GM18909 (cell line): ENCODE measurements around the gene RNF32.
"Not testable (repeated sequence)": the region's sequence is repeated elsewhere in the genome, so short reads cannot be mapped to it uniquely, and the experiment has no call there.

Experiments used
- ATAC-seq: cut with Tn5 transposase; IDR thresholded peaks from one replicate; pipeline ENCODE4 v1.9.1; 2021; ENCODE audit warnings: mild to moderate bottlenecking; ENCODE audit not compliant: unreplicated experiment, poor library complexity

RNF32 gene

DNA sequence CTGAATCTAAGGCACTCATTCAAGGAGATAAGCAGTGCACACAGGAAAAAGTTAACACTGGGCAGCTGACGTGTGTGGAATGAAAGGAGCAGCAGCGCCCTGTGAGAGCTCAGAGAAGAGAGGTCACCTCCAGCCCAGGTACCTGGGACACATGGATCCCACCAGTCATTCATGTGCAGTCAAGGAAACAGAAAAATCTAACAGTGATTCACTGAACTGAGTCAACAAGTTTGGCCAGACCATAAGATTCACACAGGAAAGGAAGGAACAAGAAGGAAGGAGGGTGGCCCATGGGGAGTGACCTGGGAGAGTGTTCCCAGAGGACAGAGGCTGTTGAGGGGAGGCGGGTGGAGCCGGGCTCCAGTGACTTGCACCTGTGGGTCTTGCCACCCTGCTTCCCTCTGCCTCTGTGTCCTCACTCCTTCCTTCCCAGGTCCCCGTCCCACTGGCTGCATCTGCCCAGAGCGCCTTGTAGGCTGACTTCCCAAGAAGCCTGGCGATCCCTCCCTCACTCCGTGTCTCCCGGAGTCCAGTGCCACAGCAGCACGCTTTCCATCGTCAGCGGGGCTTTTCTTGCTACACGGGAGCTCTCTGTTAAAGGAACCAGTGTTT is 27.7 kb downstream of the RNF32 start:
- no peak for ATAC-seq

DNA sequence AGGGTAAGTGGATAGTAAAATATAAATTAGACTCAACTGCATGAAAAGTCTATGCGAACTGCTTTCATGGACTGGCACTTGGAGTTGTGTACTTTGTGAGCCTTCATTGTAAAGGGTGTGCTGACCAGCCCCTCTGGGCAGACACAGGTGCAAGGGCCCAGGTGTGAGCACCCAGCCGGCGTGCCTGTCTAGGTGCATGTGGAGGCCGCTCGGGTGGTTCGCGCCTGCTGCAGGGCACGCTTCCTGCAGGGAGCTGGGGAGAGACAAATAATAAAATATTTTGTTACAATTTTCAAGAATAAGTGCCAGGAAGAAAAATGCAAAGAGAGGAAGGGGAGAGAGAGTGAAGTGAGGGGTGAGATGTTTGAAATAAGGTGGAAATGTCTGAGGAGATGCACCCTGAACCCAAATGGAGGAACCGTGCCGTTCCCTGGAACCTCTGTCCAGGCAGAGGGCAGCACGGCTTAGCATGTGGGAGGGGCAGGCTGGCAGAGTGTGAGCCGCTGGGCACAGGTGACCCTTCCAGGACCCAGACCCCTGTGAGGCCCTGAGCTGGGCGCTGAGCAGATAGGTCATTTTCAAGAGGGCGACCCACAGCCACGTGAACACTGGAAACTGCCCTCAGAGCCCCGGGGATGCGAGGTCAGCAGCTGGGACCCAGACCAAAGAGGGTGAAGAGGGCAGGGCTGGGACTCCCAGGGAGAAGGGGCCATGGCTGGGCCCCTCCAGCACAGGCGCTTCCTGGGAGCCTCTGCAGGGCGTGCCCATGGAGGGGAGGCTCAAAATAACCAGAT is 28.7 kb downstream of the RNF32 start:
- ATAC-seq: no peak

DNA sequence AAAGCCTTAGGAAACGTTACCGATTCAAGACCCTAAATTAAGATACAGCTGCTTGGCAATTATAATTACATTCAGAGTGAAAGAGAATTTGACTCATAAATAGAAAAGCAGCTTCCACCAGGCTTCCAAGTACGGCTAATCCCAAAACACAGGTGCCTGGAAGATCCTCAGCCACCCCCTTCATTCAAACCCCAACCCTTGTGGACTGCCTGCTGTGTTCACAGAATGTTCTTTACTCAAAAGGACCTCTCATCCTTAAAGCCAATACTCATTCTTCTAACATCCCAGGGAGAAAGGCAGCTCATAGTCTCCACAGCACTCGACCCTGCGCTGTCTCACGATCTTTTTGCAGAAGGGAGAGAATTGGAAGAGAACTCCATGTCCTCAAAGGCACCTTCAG is 32.9 kb downstream of the RNF32 start:
- ATAC-seq: no peak

DNA sequence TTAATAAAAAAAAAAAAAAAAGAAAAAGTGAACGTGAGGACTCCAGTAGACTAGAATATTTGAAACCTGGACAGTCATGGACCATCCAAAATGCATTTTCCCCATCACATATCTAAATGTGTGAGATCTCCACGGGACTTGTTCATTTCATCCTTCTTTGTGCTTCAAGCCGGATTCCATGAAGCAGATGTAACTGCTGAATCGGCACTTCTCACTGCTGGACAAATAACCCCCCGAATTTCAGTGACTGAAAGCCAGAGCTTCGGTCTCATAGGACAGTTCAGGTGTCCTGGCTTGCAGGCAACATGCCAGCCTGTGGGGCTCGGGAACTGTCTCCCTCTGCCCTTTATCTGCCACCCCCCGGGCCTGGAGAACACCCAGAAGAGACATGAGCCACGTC is 33.3 kb downstream of the RNF32 start:
- ATAC-seq: no peak

DNA sequence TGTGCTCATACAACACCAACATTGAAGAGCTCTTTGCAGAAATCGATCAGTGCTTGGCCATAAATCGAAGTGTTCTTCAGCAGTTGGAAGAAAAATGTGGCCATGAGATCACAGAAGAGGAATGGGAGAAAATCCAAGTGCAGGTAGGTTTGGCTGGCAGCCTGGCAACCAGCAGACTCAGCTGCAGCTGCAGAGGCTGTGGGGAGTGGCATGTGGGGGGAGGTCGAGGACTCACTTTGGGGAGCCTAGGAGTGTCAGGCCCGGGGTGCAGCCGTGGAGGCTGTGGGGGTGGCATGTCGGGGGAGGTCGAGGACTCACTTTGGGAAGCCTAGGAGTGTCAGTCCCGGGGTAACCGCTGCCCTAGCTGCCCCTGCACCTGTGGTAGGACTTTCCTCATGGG is 35.1 kb downstream of the RNF32 start:
- ATAC-seq: no peak

DNA sequence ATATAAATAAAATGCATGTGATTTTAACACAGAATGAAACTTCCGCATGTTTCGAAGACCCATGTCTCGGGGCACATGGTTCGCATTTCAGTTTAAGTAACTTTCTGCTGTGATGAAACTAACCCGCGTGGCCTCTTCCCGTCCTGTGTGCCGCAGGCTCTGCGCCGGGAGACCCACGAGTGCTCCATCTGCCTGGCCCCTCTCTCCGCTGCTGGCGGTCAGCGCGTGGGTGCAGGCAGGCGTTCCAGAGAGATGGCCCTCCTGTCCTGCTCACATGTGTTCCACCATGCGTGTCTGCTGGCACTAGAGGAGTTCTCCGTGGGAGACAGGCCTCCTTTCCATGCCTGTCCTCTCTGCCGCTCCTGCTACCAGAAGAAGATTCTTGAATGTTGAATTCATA is 35.7 kb downstream of the RNF32 start:
- no peak for ATAC-seq

DNA sequence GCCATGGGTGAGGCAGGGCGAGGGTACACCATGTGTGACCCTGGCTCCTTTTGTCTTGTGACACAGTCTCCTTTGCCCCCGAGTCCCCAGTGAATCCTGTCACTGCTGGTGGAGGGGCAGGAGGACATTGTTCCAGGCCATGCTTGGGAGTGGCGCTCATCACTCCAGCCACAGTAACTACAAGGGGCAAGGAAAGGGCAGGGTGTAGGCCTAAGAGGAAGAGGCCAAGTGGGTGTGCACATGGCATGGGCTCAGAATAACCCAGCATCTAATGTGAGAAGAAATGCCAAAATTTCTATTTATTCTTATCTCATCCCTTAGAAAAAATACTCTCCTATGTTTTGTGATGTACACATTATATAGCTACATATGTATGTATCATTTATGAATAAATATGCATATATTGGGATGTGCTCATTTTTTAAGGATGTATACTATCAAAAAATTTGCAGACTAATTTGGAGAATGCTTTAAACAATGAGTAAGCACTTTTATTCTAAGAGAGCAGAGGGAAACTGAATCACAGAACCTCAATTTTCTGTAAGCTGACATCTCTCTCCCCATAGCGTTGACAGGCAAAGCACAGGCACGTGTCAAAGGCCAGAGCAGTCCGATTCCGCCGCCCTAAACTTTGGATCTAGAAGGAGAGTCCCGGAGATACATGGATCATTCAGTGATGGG is 36.9 kb downstream of the RNF32 start:
- ATAC-seq: no peak

DNA sequence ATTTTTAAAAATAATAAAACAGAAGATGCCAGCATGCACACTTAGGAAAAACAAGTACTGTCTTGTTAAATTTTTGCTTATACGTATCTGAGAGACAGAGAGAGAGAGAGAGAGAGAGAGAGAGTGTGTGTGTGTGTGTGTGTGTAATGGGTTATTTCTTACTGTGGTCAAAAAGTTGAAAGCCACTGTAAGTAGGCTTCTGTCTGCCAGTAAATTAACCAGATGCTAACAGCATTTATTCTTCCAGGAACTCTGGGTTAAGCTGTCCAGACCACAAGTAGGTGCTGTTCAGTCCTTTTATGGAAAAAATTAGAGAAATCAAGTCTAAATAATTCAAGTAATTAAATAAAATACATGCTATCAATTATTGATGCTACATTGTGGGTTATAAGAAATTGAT is 39.7 kb downstream of the RNF32 start:
- no peak for ATAC-seq

DNA sequence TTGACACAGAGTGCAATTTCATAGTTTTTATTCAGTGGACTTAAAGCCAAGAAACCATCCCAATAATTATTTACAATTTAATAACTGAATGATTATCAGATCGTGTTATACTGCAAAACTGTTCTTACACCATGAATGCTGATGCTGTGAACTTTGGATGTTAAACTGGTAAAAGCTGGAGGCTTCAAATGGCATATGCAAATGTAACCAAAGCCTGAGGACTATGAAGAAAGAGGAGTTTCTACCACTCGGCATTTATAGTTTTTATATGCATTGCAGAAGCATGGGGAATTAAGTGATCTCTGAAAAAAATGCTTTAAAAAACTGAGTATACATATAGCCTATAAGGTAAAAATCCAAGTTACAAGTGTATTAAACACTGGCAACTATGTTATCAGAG is 42.4 kb downstream of the RNF32 start:
- no peak for ATAC-seq

DNA sequence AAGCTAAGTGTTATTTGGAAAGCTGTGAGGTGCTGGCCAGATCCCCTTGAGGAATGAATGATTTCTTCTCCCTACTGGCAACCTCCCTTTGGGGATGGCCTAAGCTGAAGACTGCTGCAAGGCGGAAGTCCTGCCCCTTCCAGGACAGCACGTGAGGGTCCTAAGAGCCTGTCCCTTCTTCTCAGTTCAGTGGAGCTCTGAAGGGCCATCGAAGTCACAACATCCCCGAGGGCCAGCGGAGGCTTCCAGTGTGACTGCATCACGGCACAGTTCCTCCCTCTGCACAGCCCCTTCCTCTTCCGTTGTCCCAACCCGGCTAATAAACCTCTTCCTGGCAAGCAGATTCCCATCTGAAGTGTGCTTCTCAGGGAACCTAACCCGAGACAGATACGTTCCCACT is 43.7 kb downstream of the RNF32 start:
- ATAC-seq: no peak

DNA sequence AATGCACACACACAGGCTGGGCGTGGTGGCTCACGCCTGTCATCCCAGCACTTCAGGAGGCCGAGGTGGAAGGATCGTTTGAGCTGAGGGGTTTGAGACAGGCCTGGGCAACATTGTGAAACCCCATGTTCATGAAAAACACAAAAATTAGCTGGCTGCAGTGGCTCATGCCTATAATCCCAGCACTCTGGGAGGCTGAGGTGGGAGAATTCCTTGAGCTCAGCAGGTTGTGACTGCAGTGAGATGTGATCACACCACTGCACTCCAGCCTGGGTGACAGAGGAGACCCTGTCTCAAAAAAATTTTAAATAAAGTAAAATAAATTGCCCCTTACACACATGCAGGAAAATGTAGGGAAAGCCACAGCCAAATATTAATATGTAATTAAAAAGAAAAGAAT is 44.1 kb downstream of the RNF32 start:
- ATAC-seq: no peak

DNA sequence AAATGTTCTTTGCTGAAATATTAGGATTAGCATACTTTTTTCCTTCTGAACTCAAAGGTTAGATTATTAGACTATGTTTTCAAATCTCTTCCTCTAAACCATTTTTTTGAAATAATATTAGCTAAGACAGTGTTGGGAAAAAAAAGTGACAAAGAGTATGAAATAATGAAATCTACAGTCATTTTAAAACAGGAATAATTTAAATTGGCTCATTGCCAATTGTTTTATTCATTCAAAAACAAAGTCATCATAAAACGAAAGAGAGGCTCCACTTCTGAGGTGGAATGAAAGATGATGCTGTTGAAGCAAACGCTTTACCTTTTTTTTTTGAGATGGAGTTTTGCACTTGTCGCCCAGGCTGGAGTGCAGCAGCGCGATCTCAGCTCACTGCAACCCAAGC is 51.2 kb downstream of the RNF32 start:
- no peak for ATAC-seq

DNA sequence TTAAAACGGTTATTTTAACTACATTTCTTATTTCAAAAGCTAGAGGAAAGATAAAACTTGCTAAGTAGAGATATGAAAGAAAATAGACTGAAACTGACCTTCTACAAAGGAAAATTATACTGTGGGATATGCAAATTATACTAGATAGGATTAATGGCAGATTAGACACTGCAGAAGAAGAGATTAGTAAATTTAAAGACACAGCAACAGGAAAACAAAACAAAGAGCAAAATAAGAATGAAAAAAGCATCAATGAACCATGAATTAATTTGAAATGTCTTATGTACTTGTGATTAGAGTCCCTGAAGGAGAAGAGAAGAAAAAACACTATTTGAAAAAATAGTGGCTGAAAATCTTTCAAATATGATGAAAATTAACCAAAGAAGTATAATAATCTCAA is 52.3 kb downstream of the RNF32 start:
- ATAC-seq: no peak

DNA sequence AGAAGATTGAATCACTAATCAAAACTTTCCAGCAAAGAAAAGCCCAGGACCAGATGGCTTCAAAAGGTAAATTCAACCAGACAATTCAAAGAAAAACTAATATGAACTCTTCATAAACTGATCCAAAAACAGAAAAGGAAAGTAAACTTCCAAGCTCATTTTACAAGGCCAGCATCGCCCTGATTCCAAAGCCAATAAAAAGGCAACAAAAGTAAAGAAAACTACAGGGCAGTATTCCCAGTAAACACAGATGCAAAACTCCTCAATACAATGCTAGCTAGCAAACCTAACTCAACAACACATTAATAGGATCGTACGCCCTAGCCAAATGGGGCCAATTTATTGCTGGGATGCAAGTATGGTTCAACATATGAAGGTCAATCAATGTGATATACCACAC is 53.1 kb downstream of the RNF32 start:
- ATAC-seq: no peak

DNA sequence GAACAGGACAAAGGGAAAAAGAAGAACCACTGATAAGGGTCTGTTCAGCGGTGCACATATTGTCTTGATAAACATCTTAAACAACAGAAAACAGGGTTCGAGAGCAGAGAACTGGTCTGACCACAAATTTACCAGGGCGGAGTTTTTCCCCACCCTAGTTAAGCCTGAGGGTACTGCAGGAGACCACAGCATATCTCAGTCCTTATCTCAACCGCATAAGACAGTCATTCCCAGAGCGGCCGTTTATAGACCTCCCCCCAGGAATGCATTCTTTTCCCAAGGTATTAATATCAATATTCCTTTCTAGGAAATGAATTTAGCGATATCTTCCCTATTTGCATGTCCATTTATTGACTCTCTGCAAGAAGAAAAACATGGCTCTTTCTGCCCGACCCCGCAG is 56.7 kb downstream of the RNF32 start:
- ATAC-seq: not testable (repeated sequence)

DNA sequence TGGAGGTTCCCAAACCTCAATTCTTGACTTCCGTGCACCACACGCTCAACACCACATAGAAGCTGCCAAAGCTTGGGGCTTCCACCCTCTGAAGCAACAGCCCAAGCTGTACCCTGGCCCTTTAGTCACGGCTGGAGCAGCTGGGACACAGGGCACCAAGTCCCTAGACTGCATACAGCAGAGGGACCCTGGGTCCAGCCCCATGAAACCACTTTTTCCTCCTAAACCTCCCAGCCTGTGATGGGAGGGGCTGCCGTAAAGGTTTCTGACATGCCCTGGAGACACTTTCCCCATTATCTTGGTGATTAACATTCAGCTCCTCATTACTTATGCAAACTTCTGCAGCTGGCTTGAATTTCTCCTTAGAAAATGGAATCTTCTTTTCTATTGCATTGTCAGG is 57.9 kb downstream of the RNF32 start:
- ATAC-seq: not testable (repeated sequence)

DNA sequence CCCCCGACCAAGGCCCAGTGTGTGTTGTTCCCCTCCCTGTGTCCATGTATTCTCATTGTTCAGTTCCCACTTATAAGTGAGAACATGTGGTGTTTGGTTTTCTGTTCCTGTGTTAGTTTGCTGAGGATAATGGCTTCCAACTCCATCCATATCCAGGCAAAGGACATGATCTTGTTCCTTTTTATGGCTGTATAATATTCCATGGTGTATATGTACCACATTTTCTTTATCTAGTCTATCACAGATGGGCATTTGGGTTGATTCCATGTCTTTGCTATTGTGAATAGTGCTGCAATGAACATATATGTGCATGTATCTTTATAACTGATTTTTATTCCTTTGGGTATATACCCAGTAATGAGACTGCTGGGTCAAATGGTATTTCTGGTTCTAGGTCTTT is 61.2 kb downstream of the RNF32 start:
- not testable (repeated sequence) for ATAC-seq

DNA sequence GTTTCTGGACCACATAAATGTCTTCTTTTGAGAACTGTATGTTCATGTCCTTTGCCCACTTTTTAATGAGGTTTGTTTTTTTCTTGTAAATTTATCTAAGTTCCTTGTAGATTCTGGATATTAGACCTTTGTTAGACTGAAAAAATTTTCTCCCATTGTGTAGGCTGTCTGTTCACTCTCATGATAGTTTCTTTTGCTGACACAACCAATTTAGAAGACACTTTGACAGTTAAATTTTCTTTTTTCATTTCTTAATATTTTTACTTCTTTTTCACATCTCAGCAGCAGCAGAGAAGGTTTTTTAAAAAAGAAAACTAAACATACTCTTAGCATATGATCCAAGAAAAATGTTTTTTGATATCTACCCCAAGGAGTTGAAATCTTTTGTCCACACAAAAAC is 61.8 kb downstream of the RNF32 start:
- ATAC-seq: no peak

DNA sequence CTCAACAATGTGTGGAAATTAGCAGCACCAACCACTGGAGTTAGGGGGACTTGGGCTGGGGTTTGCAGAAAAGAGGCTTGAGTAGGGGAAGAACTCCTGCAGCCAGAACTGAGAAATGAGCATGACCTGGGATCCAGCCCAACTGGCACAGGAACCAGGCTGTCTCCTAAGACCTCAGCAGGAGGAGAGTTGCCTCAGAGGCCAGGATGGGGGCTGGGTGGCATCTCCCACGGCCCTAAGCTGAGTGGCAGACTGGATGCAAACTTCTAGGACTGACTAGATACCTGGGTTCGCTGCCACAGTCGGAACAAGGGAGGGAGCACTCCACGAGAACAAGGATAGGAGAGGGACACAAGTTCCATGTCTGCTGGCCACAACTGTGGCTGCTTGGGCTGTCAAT is 62.6 kb downstream of the RNF32 start:
- ATAC-seq: no peak

DNA sequence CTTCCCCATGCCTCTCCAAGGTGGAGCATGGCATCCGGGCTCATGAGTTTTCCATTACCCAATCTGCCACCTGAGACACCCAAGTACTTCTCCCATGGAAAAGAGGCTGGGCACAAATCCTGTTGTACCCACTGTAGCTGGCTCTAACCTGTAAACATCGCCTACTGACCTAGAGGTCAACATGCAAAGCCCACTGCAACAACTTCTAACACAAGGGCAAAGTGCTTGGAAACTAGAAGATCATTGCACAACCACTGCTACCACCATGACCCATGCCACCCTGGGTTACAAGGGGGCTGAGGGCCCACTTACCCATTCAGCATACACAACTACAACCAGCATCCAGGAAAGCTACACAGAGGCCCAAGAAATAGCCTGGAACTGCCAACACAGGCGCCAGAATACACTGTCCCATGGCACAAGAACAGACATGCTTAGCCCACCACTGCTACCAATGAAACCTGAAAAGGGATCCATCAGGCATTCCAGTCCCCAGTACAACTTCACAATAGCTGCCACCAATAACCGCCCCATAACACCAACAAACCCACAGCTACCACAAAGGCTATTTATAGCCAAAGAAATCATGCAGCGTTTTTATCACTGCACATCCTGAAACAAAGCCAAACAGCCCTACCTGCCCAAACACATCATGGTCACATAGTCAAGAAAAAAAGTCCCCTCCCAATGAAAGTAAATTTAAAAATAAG is 63.4 kb downstream of the RNF32 start:
- no peak for ATAC-seq
